Inflammatory macrophage treated with lipopolysaccharide for 1 hour (primary cell): ENCODE measurements around the gene CCNL2.
"Not testable (repeated sequence)": the region's sequence is repeated elsewhere in the genome, so short reads cannot be mapped to it uniquely, and the experiment has no call there.

Experiments used
- DNase-seq, 2 donors: peaks; one replicate each; pipeline ENCODE4 v3.0.0-alpha.2; 2020 to 2022

Gene CCNL2

DNA sequence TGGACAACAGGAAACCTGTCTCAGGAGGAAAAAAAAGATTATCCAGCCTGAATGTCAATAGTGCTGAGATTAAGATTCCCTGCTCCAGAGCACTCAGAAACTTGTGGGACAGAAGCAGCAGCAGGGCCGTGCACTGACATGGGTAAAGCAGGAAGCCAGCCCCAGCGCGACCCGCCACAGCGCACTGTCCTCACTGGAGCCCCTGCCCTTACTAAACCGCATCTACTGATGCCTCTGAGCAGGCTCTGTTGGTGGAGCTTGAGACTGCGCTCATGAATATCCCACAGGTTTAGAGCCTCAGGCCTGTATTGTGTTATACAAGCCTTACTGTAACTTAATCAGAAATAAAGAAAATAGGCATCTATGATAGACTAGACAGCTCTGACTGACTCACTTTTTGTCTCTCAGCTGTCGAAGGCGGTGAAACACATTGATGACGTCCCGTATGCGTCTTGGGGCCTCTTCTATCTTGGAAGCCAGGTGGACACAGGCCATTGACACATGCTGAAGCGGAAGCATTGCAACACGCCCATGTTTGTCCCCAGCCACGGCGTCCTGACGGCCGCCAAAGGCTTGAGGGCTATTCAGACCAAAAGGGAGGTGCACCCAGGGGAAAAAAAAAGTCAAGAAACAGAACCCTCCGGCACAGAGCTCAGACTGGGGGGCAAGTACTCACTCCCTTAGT is 1.2 kb downstream of the CCNL2 start:
- no peak for DNase-seq

GRCh38 chr1:1395166-1395565 is 4.0 kb downstream of the CCNL2 start:
- DNase-seq = no peak

DNA sequence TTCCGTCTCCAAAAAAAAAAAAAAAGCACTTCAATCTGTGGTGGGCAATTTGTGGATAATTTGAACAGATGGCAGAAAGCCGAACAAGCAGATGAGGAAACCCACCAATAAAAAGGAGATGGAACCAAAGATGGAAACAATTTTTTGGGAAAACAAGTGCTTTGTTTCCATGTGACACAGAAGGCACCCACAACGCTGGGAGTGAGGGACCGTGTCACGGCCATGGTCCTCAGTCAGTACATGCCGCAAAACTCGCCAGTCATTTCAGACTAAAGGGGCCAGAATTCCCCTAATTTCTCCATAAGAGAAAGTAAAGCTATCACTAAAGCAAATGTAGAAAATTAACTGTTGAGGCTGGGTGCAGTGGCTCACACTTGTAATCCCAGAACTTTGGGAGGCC is 5.0 kb downstream of the CCNL2 start:
- DNase-seq = no peak

DNA sequence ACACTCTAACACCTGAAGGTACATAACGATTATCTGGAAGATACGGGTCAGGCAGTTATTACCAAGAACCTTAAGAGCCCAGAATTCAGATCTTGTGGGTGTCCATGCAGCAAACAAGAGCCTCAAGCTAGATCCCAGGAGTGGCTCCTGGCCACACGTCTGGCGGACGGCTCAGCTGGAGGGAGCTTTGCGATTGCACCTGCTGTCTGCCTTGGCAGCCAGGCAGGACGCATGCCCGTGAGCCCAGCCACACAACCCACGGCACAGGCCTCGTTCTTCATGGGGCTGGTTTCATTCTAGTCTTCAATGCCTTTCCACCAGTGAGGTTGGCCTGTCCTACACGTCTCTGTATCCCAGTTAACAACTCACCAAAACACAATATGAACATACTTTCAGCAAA is 5.7 kb downstream of the CCNL2 start:
- no peak for DNase-seq

- no peak for DNase-seq
Observed at GRCh38 chr1:1393014-1393413, 6.1 kb downstream of the CCNL2 start.

GRCh38 chr1:1391225-1391624 is 7.9 kb downstream of the CCNL2 start:
- DNase-seq = no peak

DNA sequence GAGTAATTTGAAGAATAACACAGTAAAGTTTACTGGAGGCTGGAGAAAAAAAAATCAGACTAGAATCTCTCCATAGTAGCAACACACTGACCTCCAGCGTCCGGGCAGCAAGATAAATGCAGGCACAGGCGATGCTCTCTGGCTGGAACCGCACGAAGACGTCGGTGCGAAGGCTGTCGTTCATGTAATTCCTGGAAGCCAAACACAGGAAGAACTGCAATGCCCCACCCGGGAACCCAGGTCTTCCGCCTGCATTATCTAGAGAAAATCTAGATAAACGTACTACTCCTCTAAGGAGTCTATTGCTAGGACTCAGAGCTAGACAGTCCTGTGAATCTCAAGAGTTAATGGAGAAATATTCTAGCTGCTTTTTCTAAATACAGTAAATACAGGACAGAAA is 8.5 kb downstream of the CCNL2 start:
- no peak for DNase-seq

DNA sequence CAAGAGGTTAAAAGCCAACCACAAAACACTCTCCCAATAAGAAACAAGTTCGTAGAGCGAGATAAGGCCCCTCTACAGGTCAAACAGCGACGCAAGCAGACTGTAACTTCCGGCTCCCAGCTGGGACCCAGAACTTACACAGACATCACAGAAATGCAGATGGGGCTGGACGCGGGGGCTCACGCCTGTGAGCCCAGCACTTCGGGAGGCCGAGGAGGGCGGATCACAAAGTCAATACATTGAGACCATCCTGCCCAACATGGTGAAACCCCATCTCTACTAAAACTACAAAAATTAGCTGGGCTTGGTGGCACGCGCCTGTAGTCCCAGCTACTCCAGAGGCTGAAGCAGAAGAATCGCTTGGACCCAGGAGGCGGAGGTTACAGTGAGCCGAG is 11.1 kb downstream of the CCNL2 start:
- DNase-seq = no peak

- DNase-seq = no peak
Observed at GRCh38 chr1:1387098-1388077, 11.7 kb downstream of the CCNL2 start.

DNA sequence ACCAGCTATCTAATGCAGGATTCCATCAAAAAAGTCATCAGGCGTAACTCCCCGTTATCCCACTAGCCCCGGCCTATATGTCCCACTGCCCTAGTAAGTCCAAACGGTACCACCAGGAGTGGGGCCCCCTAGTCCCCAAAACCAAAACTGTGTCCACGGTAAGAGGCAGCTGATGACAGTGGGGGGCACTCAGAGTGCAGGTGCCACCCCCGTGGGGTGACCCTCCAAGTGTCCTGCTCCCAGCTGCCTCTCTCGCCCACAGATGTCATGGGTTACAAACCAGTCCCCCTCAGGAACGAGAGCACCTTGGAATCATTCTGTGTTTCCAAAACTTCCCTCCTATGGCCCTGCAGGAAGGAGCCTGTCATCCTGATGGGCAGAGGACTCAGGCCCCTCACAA is 13.2 kb downstream of the CCNL2 start:
- DNase-seq = no peak

DNA sequence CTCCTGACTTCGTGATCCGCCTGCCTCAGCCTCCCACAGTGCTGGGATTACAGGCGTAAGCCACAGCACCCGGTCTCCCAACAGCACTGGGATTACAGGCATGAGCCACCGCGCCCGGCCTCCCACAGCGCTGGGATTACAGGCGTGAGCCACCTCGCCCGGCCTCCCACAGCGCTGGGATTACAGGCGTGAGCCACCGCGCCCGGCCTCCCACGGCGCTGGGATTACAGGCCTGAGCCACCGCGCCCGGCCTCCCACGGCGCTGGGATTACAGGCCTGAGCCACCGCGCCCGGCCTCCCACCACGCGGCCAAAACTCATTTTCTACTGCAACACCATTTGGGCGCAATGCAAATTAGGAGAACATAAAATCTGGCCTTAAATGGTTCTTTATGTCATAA is 13.8 kb downstream of the CCNL2 start:
- not testable (repeated sequence) for DNase-seq

- DNase-seq = no peak
Observed at GRCh38 chr1:1381294-1381693, 17.8 kb downstream of the CCNL2 start.

GRCh38 chr1:1380860-1381259 is 18.3 kb downstream of the CCNL2 start:
- DNase-seq = no peak

- no peak for DNase-seq
Observed at GRCh38 chr1:1377540-1378205, 21.5 kb downstream of the CCNL2 start.

DNA sequence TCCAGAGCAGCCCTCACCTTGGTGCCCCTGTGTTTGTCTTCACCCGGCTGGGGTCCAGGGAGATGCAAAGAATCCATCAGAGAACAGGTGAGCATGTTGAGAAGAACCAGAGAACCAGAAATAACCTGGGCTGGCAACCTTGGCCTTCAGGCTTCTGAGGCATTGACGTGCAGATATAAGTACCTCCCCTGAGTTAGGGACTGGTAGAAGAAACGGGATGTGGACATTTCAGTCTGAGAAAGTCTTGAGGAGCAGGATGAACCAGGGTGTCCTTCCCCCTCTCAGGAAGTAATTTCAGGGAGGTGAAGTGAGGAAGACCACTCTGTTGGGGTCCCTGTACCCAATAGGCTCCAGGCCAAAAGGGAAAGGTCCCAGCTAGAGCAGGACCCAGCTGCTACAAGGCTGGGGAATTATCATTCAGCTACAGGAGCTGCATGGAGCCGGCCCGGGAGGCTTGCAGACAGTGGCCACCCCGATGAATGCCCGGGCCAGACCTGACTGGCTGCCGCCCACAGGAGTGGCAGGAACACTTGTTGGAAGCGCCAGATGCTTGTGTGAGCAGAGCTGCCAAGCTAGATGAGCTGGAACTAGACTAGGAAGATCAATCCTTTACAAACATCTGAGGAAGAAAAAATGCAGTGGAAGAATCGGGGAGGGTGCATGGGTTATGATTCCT is 22.4 kb downstream of the CCNL2 start:
- no peak for DNase-seq

GRCh38 chr1:1374929-1375662 is 24.0 kb downstream of the CCNL2 start, which contains the start of gene AURKAIP1:
AURKAIP1 (minus strand) TSS chr1:1375207; CDS start chr1:1374756, 451 bp downstream.
- DNase-seq = peak; percentile 100

DNA sequence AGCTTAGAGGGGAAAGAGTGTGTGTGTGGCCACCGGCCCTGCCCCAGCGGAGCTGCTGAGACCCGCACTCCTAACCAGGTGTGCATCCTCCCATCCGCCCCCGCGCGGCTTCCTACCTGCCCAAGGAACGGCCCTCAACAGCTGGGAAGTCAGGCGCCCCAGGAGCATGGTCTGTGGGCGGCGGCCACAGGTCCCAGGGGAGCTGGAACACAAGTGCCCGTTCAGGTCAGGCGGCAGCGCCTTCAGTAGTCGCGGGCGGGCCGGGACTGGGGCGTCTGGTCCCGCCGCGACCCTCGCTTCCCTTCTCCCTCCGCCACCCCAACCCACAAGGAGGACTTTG is 24.6 kb downstream of the CCNL2 start:
- no peak for DNase-seq

DNA sequence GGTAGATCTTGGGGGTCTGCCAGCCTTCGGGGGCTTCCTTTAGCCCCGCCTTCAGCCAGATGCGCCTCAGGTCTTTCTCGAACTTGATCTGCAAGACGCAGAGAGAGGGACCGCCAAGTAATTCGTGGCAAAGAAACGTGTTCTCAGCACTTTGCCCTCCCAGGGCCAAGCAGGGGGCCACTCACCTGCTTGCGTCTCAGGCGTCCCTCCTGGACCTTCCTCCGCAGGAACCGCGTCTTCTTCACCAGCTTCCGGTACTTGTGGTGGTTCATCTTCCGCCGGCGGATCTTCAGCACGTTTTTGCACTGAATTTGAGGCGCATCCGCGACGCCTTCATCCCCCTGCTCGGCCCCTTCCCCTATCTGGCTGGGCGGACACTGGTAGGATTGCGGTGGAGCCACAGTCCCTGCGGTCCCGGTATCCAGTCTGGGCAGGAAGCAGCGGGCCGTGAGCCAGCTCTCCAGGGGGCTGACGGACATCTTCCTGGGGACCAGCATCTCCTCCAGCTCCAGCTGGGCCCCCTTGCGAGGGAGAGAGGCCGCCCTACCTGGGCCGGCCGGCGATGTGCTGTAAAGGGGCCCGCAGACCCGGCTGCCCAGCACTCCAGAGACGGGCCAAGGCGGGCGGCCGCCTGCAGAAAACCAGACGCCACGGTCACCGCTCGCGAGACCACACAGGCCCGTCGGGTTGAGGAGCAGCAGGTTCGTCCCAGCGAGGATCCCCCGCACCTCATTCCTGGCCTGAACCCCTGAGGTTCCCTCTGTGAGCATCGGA is 25.1 kb downstream of the CCNL2 start:
- no peak for DNase-seq

DNA sequence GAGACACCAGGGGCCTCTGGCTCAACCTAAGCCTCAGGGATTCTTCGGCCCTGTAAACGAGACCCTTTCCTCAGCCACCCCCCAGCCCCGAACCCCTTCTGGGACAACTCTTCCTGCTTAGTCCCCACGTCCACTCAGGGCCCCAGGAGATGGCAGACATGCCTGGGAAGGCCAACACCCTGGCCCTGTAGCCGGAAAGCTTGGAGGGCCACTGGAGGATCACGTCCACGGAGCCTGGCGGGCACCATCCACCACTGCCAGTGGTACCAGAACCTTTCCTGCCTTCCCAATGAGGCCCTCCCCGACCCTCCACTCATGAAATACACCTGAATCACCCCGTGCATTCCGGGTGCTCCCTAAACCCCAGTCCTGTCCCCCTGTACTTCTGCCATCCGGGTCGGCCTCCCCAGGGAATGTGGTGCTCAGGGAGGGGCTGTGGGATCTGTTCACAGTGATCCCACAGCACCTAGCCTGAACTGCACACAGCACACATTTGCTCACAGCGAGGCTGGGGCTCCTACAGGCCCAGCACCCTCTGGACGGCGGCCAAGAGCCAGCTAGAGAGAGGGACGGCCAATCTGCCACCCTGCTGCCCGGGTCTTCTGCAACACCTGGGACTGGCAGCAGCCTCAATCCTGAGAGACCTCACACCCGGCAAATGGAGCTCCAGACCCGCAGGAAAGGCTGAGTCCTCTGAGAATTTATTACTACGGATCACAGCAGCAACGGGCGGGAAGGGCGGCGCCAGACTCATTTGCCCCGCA is 25.9 kb downstream of the CCNL2 start:
- DNase-seq = no peak
